Dermis microvascular lymphatic vessel endothelial cell (primary cell): ENCODE measurements around the gene ROCK1. TPM values are rescaled to one million over a fixed set of nuclear protein-coding genes. Genes with fewer than 3 reads are reported as not detected.
"Not testable (repeated sequence)": the region's sequence is repeated elsewhere in the genome, so short reads cannot be mapped to it uniquely, and the experiment has no call there.

ENCODE experiments used
- DNase-seq, 2 donors: peaks; one replicate each; pipeline versions ENCODE4 v3.0.0 to v3.0.0-alpha.2; 2010; ENCODE audit warnings: low read depth in 2 of 2
- total RNA-seq: library from RNA; depleted of rRNA; stranded (reverse); fragments of >200 nt; gene quantifications from 2 replicates; pipeline ENCODE4 v1.2.1, GENCODE V29; 2014

ROCK1 gene
- 22.1 and 28.0 TPM in 2 replicates for total RNA-seq

DNA sequence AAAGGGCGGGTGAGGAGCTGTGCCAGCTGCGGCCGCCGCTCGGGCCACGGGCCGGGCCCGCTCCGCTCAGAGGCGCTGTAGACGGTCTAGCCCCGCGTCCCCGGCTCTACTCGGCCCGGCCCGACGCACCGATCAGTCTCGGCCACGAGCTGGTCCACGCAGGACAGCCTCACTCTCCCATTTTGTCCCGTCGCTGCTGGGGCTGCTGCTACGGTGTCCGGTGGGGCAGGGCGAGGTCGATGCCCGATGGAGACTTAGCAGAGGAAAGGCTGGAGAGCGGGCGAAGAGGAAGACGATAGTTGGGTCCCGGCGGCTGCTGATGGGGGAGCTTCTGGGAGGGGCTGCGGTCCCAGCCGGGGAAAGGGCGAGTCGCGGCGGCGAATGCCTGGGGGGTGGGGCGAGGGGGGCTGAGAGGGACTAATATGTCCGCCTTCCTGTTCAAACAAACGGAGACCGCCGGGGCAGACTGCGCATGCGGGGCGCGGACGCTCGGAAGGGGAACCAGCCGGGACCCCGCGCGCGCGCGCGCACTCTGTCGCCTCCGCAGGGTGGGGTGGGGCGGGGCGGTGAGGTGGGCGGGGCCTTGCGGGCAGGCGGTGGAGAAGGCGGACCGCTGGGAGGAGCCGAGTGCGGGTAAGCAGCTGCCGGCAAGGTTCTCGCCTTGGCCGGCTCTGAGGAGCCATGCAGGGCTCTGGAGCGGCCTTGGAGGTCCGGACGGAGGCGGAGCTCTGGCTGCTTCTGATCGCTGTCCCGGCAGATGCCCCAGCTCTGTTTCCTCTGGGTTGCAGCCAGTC lies at the start of gene ROCK1:
TSS of gene ROCK1 (minus strand) at position 468 of the 794 bp plus-strand sequence. CDS start 903 bp downstream, outside the sequence.
- peak; percentile 88 to 96 for DNase-seq

- DNase-seq = no peak
Observed at GRCh38 chr18:21155443-21155842, 43.8 kb upstream of the ROCK1 start.

- DNase-seq = no peak
Observed at GRCh38 chr18:21146016-21146415, 34.4 kb upstream of the ROCK1 start.

- no peak for DNase-seq
Observed at GRCh38 chr18:21145371-21145770, 33.8 kb upstream of the ROCK1 start.

DNA sequence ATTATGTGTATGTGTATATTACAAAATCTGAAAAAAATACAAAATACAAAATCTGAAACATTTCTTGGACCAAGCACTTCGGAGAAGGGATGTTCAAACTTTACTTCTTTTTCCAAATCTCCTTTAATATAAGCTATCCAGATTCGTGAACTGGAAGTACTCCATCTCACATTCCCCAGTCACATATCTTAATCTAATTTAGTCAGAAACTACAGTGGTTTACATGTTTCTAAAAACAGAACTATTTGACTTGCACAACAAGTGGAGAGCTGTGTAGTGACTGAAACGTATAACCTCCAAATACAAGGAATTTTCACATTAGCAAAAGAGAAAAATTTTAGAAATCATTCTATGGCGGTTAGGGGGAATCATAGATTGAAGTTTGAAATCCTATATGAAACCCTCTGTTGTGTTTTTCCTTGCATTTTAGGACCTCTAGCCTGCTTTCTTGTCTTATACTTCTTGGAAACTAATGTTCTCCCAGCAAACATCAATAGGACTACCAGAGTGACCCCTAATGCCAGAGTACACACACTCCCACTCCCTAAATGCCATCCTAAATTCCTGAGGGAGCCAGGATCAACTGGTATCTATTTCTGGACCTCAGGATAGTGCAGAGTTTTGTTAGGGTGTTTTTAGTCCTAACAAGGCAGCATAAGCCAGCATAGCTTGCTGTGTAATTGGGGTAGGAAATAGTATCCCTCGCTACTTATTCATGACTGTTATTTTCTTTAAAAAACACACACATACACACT lies 30.2 kb upstream of the ROCK1 start:
- no peak for DNase-seq

GRCh38 chr18:21137719-21138488 lies 26.3 kb upstream of the ROCK1 start:
- not testable (repeated sequence) for DNase-seq

DNA sequence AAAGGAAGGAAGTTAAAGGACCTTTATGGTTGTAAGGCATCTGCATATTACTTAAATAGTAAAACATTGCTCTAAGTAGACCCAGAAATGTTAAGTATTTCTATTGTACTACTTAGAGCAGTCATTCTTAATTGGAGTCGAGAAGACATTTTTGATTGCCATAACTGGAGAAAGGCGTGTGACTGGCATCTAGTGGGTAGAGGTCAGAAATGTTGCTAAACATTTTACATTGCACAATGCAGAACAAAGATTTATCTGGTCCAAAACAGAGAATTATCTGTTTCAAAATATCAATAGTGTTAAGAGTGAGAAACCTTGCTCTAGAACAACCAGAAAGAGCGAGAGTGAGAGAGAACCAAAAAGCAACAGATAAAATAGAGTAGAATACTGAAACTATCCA lies 23.3 kb upstream of the ROCK1 start:
- peak in 1 of 2 donors; percentile 43 for DNase-seq

- DNase-seq = no peak
Observed at GRCh38 chr18:21132398-21132918, 20.8 kb upstream of the ROCK1 start.

DNA sequence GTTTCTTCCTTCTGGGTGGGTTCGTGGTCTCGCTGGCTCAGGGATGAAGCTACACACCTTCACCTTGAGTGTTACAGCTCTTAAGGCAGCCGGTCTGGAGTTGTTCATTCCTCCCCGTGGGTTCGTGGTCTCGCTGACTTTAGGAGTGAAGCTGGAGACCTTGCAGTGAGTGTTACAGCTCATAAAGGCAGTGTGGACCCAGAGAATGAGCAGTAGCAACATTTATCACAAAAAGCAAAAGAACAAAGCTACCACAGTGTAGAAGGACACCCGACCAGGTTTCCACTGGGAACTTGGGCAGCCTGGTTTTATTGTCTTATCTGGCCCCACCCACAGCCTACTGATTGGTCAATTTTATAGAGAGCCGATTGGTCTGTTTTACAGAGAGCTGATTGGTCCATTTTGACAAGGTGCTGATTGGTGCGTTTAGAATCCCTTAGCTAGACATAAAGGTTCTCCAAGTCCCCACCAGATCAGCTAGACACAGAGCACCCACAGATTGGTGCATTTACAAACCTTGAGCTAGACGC lies 20.1 kb upstream of the ROCK1 start:
- DNase-seq = no peak

- no peak for DNase-seq
Observed at GRCh38 chr18:21129566-21130216, 18.1 kb upstream of the ROCK1 start.

DNA sequence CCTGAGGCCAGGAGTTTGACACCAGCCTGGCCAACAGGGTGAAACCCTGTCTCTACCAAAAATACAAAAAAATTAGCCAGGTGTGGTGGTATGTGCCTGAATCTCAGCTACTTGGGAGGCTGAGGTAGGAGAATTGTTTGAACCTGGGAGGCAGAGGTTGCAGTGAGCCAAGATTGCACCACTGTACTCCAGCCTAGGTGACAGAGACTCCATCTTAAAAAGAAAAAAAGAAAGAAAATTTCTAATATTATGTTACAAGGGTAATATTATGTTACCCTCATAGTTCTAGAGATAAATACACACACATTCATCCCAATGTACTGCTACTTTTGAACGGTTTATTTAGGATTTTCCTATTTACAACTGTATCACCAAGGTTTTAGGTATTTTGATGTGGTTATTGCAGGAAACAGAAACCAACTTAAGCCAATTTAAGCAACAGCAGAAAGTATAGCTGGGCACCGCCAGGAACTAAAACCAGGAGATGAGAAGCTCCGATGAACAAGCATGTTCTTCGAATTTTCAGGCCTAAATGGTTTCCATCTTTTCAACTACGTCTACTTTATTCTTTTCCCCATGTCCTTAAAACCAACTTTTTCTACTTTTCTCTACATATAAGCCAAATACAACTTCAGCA lies 11.8 kb upstream of the ROCK1 start:
- no peak for DNase-seq

DNA sequence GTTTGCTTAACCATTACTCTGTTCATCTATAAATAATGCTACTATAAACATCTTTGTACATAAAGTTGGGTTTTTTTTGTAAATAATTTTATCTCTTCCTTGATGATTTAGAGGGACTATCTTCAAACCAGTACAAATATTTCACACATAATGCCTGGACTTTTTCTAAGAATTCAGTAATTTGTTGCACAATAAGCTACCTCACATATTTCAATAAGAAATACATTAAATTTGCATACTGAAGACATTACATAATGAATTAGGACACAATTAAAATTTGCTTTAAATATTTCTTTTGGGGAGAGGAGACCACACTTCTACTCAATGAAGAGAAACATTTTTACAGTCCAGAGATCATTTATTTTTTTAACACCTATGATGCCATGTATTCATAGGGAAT lies 7.2 kb upstream of the ROCK1 start:
- DNase-seq = no peak

GRCh38 chr18:21117409-21118131 lies 6.0 kb upstream of the ROCK1 start:
- no peak for DNase-seq

DNA sequence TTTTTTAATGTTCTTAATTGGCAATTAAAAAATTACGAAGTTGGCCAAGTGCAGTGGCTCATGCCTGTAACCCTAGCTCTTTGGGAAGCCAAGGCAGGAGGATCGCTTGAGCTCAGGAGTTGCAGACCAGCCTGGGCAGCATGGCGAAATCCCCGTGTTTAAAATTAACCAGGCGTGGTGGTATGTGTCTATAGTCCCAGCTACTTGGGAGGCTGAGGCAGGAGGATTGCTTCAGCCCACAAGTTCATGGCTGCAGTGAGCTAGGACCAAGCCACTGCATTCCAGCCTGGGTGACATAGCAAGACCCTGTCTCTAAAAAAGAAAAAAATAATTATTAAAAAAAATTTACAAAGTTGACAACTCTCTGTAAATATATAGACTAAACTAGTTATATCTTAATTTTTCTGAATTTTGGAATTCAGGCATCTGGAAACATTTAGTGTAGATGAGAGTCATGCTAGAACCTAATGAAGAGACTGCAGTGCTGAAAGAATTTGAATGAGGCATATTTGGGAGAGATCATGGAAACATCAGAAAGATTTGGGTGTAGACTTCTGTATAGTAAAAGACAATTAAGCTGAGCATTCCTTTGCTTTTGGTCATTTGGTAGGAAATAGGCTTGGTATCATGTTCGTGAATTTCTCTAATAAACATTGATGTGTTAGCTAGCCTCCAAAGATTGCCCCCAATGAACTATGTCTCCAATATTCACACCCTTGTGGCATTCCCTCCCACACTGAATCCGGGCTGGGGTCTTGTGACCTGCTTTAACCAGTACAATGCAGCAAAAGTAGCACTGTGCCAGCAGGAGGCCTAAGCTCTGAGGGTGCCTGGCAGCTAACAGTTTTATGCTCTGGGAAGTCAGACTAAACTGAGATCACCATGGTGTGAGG lies 4.2 kb upstream of the ROCK1 start:
- DNase-seq = no peak

DNA sequence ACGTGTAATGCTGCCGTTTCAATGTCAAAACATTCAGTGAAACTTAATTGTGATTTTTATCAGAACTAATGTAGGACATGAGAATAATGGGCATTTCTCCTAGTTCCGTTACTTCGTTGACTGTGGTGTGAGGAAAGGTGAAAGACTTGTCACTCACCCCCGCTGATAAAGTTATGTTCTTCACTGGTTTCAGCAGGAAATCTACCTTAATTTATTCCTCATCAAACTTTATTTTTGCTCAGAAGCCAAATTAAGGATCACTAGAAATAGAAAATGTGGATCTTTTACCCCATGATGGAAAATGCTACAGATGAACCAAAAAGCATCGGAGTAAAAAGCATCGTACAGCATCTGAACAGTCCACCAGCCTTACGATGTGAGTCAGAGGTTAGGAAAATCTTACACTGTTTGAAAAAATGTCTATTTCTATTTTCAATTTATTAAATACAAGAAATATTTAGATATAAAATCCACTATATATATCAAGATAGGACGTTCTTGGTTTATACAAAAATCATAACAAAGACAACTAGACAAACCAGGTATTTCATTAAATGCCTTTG lies 1.0 kb upstream of the ROCK1 start:
- peak in 1 of 2 donors; percentile 1 for DNase-seq

DNA sequence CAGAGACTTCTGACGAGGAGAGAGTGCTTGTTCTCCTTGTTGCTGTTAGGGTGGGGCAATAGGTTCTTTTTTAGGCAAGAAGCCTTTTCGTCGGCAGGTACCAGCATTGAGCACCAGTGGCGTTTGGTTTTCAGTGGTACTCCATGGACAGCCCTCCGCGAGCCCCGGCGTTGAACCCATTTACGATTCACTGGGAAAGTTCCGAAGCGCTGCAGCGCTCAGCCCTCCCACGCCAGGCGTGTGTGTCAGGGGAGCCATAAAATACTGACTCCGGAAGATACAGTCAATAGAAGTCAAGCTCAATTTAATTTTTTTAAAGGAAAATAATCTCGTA lies 494 bp upstream of the ROCK1 start:
- no peak for DNase-seq

- peak in 1 of 2 donors; percentile 48 for DNase-seq
Observed at GRCh38 chr18:21110713-21111345, 784 bp downstream of the ROCK1 start.
